Ovary (tissue), 9 donors: ENCODE measurements around the gene SMC1B. TPM values are rescaled to one million over a fixed set of nuclear protein-coding genes. Genes with fewer than 3 reads are reported as not detected.

Source experiments
- polyA plus RNA-seq, 2 donors: library from polyadenylated mRNA; stranded (reverse); fragments of 200-250 nt in 1 of 2; fragments of 350-450 nt in 1 of 2; fragmentation: Illumina TruSeq in 1 of 2; extraction: RNeasy Lipid Tissue Mini Kit (QIAGEN cat#74804) in 1 of 2; gene quantifications; one replicate each; pipeline ENCODE4 v1.2.3, GENCODE V29; 2013 to 2014
- total RNA-seq, 7 donors: library from RNA; depleted of rRNA in 2 of 7; stranded (reverse); fragments of >200 nt in 2 of 7; fragmentation: NEBNext Ultra II Directional in 3 of 7; extraction: Animal tissue kit (Norgen Biotek cat#: 25700) in 3 of 7; gene quantifications; one replicate each; pipeline versions ENCODE4 v1.1.0 to v1.2.4, GENCODE V29; 2016 to 2023
- donor health status: DM: no; HTN: no; CAD: no; lungs with moderate emphysema.
- donor health status: DM: no; HTN: no; CAD: no.
- donor health status: Bipolar disorder and iron deficiency.
- donor health status: DM: yes; HTN: yes; CAD: no.
- donor health status: DM: no; HTN: no; CAD: no.
- donor health status: DM: yes; HTN: yes; CAD: no.

SMC1B gene
- total and polyA plus RNA-seq, 9 donors, result 0.04 to 0.05 TPM; not detected in 7

Other genes with a start within 250 kb of the SMC1B start
- 10 to 100 TPM; 35.8 to 58.6 (median 48.1) TPM for gene NUP50, start 249.7 kb downstream of the SMC1B start, total RNA-seq
- 10 to 100 TPM; 12.4 to 24.0 TPM for gene NUP50, start 249.7 kb downstream of the SMC1B start, polyA plus RNA-seq
- 10 to 100 TPM; 14.8 to 40.0 (median 33.9) TPM for gene KIAA0930, start 172.7 kb downstream of the SMC1B start, total RNA-seq
- gene KIAA0930, start 172.7 kb downstream of the SMC1B start, polyA plus RNA-seq, result 10 to 100 TPM; 17.3 to 19.4 TPM
- not detected for gene UPK3A, start 128.7 kb downstream of the SMC1B start, total RNA-seq
- gene UPK3A, start 128.7 kb downstream of the SMC1B start, polyA plus RNA-seq, result under 1 TPM in 1 of 2 donors, not detected in 1; 0.22 TPM
- gene FAM118A, start 103.7 kb downstream of the SMC1B start, total RNA-seq, result 10 to 100 TPM; 21.9 to 50.4 (median 30.0) TPM
- gene FAM118A, start 103.7 kb downstream of the SMC1B start, polyA plus RNA-seq, result 10 to 100 TPM; 27.4 to 57.8 TPM
- 1 to 10 TPM in 4 of 7 donors, under 1 TPM in 2, not detected in 1; 0.60 to 7.5 (median 1.3) TPM for gene RIBC2, start 94 bp upstream of the SMC1B start, total RNA-seq
- under 1 TPM; 0.25 to 0.33 TPM for gene RIBC2, start 94 bp upstream of the SMC1B start, polyA plus RNA-seq
- gene FBLN1, start 89.3 kb upstream of the SMC1B start, total RNA-seq, result 100 to 1,000 TPM in 5 of 7 donors, 10 to 100 TPM in 2; 62.7 to 394 (median 189) TPM
- 100 to 1,000 TPM in 1 of 2 donors, 10 to 100 TPM in 1; 81.7 to 196 TPM for gene FBLN1, start 89.3 kb upstream of the SMC1B start, polyA plus RNA-seq